ENCODE measurements around the gene EDA.

EDA gene

GRCh38 chrX:70049925-70050324 is 434.0 kb downstream of the EDA start, which contains the start of gene AWAT2:
AWAT2 (minus strand) TSS chrX:70049938; CDS start chrX:70049932, 6 bp downstream.
- TF ChIP-seq TCF12 (IDR thresholded peaks at IDR 0.05; ENCODE audit: low read depth) (no peak), YY1 (IDR thresholded peaks at IDR 0.05; ENCODE audit: low read depth) (no peak), EP300 (IDR thresholded peaks at IDR 0.05; ENCODE audit: borderline replicate concordance) (no peak), FOXM1 (IDR thresholded peaks at IDR 0.05; ENCODE audit: borderline replicate concordance, low read depth) (no peak), NFIC (IDR thresholded peaks at IDR 0.05) (no peak), TAF1 (IDR thresholded peaks at IDR 0.05; ENCODE audit: low read depth) (no peak), MAX (IDR thresholded peaks at IDR 0.05) (no peak), TEAD4 (IDR thresholded peaks at IDR 0.05) (no peak), RAD21 (IDR thresholded peaks at IDR 0.05; ENCODE audit: low read depth) (no peak), EGR1 (IDR thresholded peaks at IDR 0.05) (no peak), ZBTB7A (IDR thresholded peaks at IDR 0.05; ENCODE audit: low read depth) (no peak), REST (IDR thresholded peaks at IDR 0.05; ENCODE audit: low read depth) (no peak)

- TF ChIP-seq, protein P1, sequence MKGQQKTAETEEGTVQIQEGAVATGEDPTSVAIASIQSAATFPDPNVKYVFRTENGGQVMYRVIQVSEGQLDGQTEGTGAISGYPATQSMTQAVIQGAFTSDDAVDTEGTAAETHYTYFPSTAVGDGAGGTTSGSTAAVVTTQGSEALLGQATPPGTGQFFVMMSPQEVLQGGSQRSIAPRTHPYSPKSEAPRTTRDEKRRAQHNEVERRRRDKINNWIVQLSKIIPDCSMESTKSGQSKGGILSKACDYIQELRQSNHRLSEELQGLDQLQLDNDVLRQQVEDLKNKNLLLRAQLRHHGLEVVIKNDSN (IDR thresholded peaks at IDR 0.05): no peak
- TF ChIP-seq CEBPB (IDR thresholded peaks at IDR 0.05) (no peak), CREB1 (IDR thresholded peaks at IDR 0.05; ENCODE audit: low read depth) (no peak), ZBTB7A (IDR thresholded peaks at IDR 0.05; ENCODE audit: low read depth) (no peak), NFIC (IDR thresholded peaks at IDR 0.05) (no peak), RAD21 (IDR thresholded peaks at IDR 0.05; ENCODE audit: low read depth) (no peak), EGR1 (IDR thresholded peaks at IDR 0.05) (no peak), TEAD4 (IDR thresholded peaks at IDR 0.05) (no peak), REST (IDR thresholded peaks at IDR 0.05; ENCODE audit: low read depth) (no peak), MAX (IDR thresholded peaks at IDR 0.05) (no peak), TCF12 (IDR thresholded peaks at IDR 0.05; ENCODE audit: low read depth) (no peak), FOXM1 (IDR thresholded peaks at IDR 0.05; ENCODE audit: borderline replicate concordance, low read depth) (no peak), YY1 (IDR thresholded peaks at IDR 0.05; ENCODE audit: low read depth) (no peak), TAF1 (IDR thresholded peaks at IDR 0.05; ENCODE audit: low read depth) (no peak), EP300 (IDR thresholded peaks at IDR 0.05; ENCODE audit: borderline replicate concordance) (no peak)
Measured at GRCh38 chrX:70052895-70053615, 437.1 kb downstream of the EDA start.

- TF ChIP-seq MAX (IDR thresholded peaks at IDR 0.05) (no peak), YY1 (IDR thresholded peaks at IDR 0.05; ENCODE audit: low read depth) (no peak), EP300 (IDR thresholded peaks at IDR 0.05; ENCODE audit: borderline replicate concordance) (no peak), TCF12 (IDR thresholded peaks at IDR 0.05; ENCODE audit: low read depth) (no peak)
Measured at GRCh38 chrX:70054391-70054790, 438.5 kb downstream of the EDA start.

DNA sequence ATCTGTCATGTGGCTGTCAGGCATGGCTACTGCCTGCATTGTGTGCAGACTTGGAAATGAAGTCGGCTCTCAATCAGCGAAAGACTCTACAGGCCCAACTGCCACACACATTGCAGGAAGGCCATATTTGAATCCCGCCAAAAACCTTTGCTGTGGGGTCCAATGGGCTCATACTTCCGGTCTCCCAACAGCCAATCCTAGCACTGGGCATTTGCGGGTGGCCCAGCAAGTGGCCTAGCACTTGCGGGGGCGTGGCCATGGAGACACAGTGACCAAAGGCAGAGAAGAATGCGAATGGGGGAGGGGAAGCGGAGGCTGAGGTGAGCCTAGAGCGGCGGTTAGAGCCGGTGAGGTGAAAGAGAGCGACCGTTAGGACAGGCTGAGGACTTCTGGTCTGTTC is 446.2 kb downstream of the EDA start, which contains the start of gene OTUD6A:
Gene OTUD6A, plus strand, starts transcription at position 382 of the 400 bp plus-strand sequence. CDS start 68 bp downstream, outside the sequence.
- no peak for TF ChIP-seq YY1 (IDR thresholded peaks at IDR 0.05; ENCODE audit: low read depth)
- no peak for TF ChIP-seq EP300 (IDR thresholded peaks at IDR 0.05; ENCODE audit: borderline replicate concordance)

- TF ChIP-seq YY1 (IDR thresholded peaks at IDR 0.05; ENCODE audit: low read depth): no peak
- TF ChIP-seq, protein P1 (IDR thresholded peaks at IDR 0.05): no peak
- TF ChIP-seq REST (IDR thresholded peaks at IDR 0.05; ENCODE audit: low read depth): no peak
- no peak for TF ChIP-seq TCF12 (IDR thresholded peaks at IDR 0.05; ENCODE audit: low read depth)
- no peak for TF ChIP-seq TAF1 (IDR thresholded peaks at IDR 0.05; ENCODE audit: low read depth)
- TF ChIP-seq ZBTB7A (IDR thresholded peaks at IDR 0.05; ENCODE audit: low read depth): no peak
- no peak for TF ChIP-seq MAX (IDR thresholded peaks at IDR 0.05)
- no peak for TF ChIP-seq EP300 (IDR thresholded peaks at IDR 0.05; ENCODE audit: borderline replicate concordance)
- TF ChIP-seq EGR1 (IDR thresholded peaks at IDR 0.05): no peak
- no peak for TF ChIP-seq CEBPB (IDR thresholded peaks at IDR 0.05)
- no peak for TF ChIP-seq TEAD4 (IDR thresholded peaks at IDR 0.05)
- TF ChIP-seq NFIC (IDR thresholded peaks at IDR 0.05): no peak
- no peak for TF ChIP-seq RAD21 (IDR thresholded peaks at IDR 0.05; ENCODE audit: low read depth)
- TF ChIP-seq FOXM1 (IDR thresholded peaks at IDR 0.05; ENCODE audit: borderline replicate concordance, low read depth): no peak
- TF ChIP-seq CREB1 (IDR thresholded peaks at IDR 0.05; ENCODE audit: low read depth): no peak
Measured at GRCh38 chrX:70062961-70063550, 447.1 kb downstream of the EDA start.
